NOMO-1 treated with dmso at 0.1 percent for 144 hours (cell line): ENCODE results near the gene LEP.

Experiments
- DNase-seq: peaks from one replicate; lab custom pipeline; 2025; ENCODE audit not compliant: unreplicated experiment; lab: John Stamatoyannopoulos, UW

LEP gene

DNA sequence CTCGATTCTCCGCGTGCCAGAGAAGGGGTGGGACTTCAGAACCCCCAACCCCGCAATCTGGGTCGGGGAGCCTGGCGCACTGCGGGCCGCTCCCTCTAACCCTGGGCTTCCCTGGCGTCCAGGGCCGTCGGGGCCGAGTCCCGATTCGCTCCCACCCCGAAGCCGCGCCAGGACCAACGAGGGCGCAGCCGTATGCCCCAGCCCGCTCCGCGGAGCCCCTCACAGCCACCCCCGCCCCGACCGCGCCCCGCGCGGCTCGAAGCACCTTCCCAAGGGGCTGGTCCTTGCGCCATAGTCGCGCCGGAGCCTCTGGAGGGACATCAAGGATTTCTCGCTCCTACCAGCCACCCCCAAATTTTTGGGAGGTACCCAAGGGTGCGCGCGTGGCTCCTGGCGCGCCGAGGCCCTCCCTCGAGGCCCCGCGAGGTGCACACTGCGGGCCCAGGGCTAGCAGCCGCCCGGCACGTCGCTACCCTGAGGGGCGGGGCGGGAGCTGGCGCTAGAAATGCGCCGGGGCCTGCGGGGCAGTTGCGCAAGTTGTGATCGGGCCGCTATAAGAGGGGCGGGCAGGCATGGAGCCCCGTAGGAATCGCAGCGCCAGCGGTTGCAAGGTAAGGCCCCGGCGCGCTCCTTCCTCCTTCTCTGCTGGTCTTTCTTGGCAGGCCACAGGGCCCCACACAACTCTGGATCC lies at the start of gene LEP:
LEP (plus strand) TSS at position 583 of the 691 bp plus-strand sequence. CDS start 10,741 bp downstream, outside the sequence.
- no peak for DNase-seq

DNA sequence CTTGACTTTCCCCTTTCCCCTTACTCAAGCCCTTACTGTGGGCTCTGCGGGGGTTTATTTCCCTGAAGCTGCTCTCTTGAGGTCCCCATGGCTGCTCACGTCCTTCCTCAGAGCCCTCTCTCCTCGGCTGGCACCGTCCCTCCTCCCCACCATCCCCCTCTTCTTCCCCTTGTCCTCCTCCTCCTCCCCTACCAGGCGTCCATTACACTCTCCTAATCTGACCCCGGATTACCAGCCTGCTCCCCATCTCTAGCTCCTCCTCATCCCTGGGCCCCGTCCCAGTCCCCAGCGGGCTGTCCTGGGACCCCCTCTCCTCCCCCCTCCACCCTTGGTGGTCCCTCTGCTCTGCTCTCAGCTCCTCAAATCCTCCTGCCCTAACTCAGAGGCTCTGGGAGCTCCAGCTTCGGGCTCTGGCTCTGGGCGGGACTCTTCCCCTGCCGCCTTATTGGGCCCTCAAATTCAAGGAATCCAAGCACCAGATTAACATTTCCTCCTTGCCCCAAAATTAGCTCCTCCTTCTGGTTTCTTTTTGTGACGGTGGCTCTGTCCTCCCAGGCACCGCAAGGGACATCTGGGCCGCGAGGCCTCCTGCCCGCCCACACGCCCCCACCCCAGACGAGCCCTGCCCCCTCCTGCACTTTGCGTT lies 48.5 kb upstream of the LEP start:
- no peak for DNase-seq

DNA sequence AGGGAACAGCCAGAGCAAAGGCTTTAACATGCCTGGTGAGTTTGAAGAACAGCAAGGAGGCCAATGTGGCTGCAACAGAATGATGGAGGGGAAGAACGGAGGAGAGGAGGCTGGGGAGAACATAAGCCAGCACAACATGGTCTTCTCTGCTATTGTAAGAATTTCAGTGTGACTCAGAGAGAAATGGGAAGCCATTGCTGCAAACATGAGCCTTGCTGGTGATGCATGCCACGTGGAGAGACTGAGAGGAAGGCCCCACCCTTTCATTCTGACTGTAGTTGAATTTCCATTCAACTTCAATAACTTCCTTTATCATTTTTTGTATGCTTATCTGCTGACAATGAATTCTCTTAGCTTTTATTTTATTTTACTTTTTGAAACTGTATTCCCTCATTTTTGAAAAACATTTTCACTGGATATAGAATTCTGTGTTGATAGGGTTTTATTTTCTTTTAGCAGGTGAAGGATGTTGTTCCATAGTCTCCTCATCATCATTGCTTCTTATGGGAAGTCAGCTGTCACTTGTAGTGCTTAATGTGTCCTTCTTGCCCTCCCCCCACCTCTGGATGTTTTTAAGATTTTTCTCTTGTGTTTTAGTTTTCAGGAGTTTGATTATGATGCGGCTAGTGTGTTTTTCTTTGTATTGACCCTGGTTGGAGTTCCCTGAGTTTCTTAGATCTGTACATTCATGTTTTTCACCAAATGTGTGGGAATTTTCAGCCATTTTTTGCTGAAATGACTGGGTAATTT lies 46.4 kb upstream of the LEP start:
- no peak for DNase-seq

DNA sequence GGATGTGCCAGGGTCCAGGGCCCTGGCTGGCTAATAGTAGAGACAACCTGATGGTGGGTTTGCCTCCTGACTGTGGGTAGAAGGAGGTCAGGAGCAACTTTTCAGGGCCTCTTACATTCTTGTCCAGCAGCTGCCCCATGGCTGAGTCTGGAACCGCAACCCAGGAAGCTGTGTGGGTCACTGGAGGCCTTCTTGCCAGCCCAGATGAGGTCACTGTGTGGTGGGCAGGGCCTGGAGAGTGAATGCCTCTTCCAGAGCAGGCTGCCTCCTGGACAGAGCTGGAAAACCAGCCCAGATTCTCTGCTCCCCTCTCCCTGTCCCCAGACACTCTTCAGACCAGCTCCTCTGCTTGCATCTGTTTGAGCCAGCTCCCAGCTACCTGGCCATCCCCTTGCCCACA lies 43.5 kb upstream of the LEP start:
- no peak for DNase-seq

DNA sequence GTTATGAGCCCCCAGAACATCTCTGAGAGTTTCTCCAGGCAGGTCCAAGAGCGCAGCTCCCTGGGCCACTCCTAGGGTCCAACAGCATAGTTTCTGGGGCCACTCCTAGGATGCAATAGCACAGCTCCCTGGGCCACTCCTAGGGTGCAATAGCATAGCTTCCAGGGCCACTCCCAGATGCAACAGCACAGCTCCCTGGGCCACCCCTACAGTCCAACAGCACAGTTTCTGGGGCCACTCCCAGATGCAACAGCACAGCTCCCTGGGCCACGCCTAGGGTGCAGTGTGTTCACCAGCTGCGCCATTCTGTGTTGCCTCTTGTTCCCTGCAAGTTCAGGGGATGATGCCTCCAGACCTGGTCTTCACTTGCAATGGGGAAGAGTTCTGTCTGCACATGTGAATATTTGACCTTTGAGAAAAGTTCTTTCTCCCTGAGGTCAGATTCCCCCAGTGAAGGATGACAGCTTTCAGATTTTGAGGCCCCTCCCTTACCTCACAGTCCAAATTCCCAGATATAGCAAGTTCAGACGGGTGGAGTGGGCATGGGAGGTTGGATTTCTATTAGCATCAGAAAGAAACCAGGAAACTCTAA lies 43.0 kb upstream of the LEP start:
- DNase-seq = no peak

DNA sequence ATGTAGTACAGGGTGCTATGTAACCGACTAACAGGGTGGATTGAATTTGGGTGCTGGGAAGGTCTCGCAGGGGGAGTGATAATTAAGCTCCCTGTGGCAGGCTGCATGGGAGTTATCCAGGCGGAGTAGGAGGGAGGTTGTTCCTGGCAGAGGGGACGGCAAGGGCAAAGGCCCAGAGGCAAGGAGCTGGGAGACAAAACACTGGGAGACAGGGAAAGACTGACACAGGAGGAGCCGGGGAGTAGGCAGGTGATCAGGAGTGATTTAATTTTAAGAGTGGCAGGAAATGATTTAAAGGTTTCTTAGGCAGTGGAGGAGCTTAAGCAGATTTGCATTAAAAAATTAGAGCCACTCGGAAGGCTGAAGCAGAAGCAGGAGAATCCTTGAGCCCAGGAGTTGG lies 40.7 kb upstream of the LEP start:
- no peak for DNase-seq

DNA sequence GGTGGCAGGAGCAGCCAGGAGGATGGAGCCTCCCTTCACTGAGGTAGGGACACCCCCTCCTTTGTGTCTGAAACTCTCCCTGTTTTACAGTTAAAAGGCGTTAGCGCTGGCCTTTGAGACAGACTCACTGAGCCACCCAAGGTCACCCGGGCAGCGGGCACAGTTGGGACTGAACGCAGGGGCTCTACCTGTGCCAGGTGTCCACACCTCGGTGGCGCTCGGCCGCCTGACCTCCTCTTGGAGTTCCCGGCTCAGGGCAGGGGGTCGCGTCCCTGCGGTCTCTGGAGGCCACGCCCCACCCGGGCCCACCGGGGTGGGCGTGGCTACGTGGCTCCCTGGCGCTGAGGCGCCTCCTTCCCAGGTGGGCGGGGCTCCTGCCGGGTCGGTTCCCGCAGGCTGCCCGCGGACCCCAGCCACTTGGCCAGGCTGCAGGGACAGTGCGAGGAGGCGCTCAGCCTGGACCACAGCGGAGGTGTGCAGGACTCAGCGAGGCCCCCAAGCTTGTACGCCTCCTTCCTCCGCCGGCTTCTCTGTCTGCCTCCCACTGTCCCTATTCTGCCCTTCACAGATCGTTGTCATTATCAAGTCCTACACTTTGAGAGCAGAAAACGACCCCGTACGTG lies 39.9 kb upstream of the LEP start:
- DNase-seq = no peak

DNA sequence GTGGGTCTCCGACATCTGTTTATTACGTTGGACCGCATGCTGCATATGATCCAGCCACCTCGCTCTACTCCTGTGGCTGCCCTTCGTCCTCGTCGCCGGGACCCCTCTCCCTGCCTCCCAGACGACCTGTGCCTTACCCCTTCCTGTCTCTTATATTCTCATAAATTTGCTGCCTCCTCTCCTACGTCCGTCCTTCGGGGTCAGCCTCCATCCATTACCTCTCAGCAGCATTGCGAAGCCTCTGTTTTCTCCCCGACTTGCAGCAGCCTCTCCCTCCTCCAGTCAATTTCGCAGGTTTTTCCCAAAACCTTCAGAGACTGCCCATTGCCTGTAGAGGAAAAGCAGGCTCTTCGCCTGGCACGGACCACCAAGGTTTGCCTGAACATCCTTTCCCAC lies 39.4 kb upstream of the LEP start:
- no peak for DNase-seq

DNA sequence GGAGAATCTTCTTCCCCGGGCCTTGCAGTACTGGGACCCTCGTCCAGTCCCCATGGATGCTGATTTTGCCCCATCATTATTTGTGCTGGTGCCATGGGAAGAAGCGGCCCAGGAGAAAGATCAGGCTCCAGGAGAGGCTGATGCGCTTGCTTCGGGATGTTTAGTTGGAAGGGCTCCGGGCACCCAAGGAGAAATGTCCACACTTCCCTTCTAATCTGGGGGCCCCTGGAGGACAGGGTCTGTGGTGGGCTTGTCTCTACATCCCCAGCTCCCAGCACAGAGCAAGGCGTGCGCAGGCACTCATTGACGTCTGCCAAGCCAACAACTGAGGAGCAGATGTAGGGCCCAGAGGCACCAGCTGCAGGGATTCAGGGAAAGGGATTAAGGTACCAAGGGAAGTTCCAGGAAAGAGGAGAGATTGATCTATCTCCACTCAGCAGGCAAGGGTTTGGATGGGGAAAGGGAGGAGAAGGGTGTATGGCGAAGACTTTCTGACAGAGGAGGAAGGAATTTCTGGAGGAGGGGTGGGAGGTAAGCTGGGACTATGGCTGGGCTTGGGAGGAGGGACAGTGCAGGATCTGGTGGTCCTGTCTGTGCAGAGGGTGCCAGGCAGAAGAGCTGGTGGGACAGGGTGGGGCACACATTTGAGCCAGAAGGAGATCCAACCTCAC lies 38.7 kb upstream of the LEP start:
- DNase-seq = no peak

DNA sequence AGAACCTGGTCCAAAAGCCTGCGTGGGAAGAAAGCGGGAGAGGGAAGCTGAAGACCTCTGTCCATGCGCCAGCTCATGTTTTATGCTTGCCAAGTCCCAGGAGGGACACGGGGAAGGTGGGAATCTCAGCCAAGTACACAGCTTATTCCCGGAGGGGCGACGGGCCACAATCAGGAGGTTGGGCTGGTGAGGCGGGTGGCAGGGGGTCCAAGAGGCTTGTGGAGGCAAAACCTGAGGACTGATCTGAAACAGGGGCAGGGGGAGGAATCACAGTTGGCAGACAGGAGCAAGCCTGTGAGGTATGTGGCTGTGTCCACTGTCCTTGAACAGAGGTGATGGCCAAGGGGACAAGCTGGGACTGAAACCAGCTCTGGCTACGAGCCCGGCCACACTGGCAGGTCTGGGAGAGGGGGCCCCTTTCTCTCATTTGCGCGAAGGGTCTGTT lies 38.0 kb upstream of the LEP start:
- no peak for DNase-seq

DNA sequence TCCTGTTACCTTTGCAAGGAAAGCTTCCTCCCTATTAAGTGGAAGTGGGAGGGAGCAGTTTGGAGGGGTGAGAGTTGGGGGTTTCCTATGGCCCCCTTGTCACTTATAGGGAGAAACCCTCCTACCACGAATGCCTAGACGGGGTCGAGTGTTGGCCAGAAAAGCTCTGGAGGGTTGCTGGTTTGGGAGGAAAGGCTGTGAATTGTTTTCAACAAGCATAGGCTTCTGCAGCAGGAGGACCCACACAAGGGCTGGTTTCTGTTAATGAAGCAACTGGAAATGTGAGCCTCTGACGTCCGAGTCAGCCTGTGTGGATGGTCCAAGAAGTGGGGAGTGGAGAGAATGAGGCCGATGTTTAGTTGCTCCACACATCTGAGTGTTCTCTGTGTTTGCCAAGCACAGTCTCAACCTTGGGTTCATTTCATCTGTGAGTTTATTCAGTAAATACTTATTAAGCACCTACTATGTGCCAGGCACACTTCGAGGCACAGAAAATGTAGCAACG lies 37.3 kb upstream of the LEP start:
- DNase-seq = no peak

DNA sequence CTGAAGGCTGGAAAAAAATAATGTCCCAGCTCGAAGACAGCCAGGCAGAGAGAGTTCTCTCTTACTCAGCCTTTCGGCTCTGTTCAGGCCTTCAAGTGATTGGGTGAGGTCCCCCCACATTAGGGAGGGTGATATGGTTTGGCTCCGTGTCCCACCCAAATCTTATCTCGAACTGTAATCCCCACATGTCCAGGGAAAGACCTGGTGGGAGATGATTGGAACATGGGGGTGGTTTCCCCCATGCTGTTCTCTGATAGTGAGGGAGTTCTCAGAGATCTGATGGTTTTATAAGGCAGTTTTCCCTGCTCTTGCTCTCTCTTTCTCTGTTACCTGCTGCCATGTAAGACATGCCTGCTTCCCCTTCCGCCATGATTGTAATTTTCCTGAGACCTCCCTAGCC lies 36.6 kb upstream of the LEP start:
- DNase-seq = no peak

DNA sequence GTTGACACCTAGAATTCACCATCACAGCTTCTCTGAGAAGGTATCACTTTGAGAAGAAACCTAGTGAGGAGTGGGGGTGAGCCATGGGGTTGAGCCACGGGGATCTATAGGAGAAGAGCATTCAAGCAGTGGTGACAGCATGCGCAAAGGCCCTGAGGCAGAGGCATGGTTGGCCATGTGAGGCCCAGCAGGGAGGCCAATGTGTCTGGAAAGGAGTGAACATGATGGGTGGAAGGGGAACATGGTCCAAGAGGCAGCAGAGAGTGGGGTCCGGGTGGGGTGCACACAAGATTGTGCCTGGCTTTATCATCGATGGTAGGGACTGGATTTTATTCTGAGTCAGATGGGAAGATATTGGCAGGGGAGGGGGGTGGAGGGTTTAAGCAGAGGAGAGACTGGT lies 36.0 kb upstream of the LEP start:
- DNase-seq = no peak

DNA sequence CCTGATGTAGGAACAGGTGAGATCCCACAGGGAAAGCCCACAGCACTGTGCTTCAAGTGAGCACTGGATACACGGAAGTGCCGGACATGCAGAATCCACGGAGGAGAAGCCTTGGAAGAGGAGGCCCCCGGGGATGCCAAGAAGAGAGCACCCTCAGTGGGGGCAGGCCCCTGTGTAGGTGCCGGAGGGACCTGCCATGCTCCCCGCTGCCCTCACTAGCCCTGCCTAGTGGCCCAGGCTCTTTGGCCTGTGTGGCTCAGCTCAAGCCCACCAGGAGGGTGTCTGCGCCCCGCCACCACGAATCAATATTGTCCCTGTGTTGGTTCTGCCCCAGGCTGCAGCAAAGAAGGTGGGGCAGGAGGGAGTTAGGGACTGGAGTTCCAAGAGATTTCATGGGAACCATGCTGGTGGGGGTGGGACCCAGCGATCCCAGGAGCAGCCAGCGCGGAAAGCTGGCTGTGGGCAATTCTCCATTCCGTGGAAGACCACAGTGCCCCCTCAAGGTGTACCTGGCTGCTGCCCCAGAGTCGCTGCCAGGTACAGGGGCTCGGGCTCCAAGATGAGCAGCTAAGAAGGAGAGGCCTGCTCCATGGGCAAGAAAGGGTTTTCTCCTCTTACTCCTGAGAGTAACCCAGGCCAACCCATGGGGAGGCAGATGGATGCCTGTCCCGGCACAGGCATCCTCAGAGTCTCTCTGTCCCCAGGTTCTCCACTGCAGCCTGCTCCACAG lies 34.9 kb upstream of the LEP start:
- no peak for DNase-seq

DNA sequence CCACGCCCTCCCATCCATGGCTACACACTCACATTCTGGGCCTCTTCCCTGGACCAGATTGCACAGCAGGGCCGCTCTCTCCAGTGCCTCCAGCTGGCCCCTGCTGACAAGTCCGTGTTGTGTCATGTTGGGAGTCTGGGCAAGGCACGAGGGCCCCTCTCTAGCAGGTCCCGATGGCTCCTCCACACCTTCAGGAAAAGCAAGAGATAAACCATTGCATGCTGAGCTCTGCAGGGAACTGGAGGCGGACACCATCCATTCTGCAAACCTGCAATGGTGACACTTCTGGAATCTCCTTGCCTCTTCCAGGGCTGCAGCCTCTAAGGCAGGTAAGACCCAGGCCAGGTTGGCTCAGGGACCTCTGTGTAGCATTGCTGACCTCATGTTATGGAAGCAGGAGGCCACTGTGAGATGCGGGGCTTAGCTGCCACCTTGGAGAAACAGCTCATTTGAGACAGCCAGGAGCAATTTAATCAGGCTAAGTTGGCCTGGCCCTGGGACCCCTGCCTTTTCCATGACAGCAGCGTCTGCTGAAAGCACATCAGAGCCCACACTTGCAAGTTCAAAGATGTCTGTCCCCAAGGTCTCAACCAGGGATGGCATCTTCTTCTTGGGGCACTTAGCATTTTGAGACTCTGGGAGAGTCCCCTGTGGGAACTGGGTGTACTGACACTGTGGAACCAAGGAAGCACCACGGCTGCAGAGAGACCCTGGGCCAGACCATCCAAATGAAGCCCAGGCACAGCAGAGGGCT lies 34.2 kb upstream of the LEP start:
- no peak for DNase-seq

DNA sequence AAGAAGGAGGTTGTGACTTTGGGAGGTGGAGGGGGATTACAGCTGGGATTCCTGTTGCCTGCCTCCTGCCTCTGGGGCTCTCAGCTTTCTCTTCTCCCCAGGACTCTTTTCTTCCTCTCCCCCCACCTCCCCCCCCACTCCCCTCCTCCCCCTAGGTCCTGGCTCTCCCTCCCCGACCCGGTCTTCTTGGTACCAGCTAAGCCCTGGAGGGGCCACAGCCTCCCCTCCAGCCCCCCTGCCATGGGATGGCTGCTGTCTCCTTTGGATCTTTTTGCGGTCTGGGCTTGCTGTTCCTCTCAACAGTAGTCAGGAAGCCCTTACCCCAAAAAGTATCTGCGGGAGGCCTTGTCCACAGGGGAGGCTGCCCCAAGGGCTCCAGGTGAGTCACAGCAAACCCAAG lies 33.5 kb upstream of the LEP start:
- no peak for DNase-seq

DNA sequence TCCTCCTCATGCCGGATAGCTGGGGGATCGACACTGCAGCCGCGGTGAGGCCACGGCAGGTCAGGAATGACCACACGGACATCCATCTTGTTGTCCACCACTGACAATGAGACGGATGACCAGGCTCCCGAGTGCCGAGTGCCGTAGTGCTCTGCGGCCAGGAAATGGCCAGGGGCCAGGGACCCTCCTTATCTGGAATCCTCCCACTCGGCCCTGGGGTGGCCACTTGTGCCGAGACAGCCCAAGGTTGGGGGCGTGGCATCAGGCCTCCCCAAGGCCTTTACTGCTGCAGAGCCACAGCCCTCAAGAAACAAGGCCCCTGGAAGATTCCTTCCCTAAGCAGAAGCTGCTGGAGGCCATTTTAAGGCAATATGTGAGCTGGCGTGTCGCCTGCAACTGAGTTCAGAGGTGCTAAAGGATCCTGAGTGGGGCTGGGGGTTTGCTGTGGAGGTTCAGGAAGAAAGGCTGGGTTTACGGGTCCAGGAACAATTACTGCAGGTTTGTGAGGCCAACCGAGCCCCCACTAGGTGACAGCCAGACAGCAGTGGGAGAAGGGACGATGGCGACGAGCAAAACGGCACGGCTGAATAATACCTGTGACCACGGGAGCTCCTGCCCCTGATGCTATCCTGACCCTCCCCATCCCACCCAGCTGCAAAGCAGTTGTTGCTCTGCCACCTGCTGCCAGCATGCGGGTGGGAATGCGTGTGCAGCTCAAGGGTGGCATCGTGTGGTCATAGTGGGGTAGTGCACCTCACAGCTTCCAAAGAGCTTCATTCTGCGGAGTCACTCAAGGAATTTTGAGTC lies 31.6 kb upstream of the LEP start:
- DNase-seq = no peak

DNA sequence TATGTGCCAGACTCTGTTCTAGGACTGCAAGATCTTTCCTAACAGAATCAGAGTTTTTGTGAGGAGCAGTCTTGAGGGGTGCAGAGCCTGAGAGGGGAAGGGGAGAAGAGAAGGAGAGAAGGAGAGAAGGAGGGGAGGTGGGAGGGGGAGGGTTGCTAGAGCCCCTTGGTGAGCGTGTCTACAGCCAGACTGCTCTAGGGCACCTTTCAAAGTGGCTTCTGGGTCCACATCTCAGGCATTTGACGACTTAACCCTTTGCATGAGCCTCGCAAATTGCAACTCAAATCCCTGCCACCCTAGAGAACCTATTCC lies 31.1 kb upstream of the LEP start:
- no peak for DNase-seq
